IPS DF 19.7 (cell line): ENCODE results near the gene CALD1.

Experiments used
- DNase-seq: peaks from one replicate; pipeline ENCODE4 v3.0.0-alpha.2; 2013; ENCODE audit warnings: low read depth, low spot score

CALD1 gene

GRCh38 chr7:134761266-134761665, 18.2 kb upstream of the CALD1 start:
- DNase-seq: no peak

DNA sequence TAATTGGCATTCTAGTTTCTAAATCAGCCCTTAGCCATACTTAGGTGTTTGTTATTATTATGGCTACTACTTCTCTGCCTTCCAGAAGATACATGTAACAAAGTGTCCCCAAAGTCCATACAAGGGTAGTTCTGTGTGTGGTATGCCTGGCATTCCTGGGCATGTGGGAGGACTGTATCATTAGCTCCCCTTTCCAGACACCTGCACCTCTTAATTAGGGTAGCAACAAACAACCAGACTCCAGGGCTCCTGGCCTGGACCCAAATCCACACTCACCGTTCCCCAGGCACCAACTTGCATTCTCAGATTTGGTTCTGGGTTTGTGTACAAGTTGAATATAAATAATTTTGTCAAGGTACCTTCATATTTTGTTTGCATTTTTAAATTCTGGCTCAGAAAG, 15.5 kb upstream of the CALD1 start:
- no peak for DNase-seq

GRCh38 chr7:134764365-134764764, 15.1 kb upstream of the CALD1 start:
- no peak for DNase-seq

DNA sequence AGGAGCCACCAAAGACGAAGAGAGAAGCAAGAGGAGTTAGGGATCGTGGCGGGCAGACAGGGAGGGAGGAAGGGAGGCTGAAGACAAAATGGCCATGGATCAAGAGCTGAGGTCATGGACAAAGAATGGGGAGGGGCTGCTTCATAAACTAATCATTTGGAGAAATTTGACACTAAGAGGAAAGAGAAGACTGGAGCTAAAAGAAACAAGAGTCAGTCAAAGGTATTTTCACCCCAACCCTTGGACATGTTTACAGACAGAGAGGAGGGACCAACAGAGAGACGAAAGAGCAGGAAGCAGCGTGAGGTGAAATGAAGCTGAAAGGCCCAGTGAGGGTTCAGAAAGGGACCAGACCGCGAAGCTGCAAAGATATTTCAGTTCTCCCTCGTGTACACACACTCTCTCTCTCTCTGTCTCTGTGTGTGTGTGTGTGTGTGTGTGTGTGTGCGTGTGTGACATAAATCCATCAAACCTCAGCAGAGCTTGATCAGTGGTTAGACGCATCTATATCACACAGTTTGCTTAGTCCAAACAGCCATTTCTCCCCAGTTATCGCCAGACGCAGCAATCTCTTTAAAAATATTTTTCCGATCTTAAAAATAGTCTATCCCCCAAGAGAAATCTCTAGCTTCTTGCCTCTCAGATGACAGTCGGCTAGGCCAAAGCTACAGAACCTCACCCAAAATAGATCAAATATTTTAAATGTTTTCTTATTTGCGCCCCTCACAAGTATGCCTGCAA, 12.5 kb upstream of the CALD1 start:
- no peak for DNase-seq

- no peak for DNase-seq
These were observed 11.8 kb upstream of the CALD1 start for GRCh38 chr7:134767520-134768168.

DNA sequence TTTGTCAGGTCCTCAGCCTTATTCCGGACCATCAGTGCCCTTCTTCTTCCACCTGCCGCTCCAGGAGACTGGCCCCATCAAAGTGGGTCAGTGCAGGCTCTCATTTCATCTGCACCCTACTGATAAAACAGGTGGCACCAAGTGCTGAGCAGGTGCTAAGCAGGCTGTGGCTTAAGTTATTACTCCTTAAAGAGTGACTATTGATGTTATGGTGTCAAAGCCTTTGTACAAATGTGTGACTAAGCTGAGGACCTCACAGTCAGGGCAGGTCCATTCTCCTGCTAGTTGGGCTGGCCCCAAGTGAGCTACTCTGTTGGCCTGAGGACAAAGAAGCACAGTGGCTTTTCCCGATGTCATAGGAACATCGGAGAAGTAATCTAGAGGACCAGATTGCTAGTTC, 11.2 kb upstream of the CALD1 start:
- no peak for DNase-seq

DNA sequence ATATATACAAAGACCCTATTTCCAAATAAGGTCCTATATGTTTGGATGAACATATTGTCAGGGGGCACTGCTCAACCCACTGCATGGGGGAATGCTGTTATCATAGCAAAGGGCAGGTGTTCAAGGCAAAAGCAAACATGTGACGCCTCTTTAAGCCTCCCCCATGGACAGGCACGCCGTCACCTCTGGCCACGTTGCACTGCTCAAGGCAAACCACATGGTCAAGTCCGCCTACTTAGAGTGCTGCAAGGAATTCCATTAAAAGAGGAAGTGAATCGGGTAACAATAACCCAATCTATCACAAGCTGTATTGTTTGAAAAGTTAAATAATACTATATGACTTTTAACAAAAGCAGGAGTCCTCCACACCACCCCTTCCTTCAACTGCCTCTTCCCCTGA, 8.8 kb upstream of the CALD1 start:
- DNase-seq: no peak

DNA sequence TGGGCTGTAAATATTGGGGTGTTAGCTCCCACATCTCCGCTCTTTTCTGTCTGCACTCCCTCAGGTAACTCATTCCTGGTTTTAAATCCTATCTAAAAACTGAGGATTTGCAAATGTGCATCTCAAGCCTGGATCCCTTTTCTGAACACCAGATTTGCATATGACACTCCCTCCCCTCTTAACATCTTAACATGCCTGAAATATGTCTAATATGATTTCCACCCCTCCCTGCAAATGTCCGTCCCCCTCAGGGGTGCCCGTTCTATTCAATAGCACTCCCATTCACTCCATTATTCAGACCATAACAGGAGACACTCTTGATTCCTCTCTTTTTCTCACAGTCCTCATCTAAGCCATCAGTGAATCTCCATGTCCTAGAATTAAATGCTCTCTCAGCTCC, 8.3 kb upstream of the CALD1 start:
- no peak for DNase-seq

DNA sequence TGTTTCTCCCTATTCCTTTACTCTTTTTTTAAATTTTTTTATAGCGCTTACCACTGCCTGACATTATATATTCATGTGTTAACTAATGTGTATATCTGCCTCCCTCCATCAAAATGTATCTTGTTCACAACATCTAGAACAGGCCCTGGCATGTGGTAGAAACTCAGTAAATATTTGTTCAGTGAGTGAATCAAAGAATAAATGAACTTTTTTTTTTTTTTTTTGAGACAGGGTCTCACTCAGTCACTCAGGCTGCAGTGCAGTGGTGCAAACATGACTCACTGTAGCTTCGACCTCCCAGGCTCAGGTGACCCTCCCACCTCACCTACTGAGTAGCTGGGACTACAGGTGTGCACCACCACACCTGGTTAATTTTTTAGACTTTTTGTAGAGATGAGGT, 7.5 kb upstream of the CALD1 start:
- DNase-seq: no peak

GRCh38 chr7:134772401-134772800, 7.0 kb upstream of the CALD1 start:
- DNase-seq: no peak

- no peak for DNase-seq
These were observed 6.3 kb upstream of the CALD1 start for GRCh38 chr7:134773164-134773563.

DNA sequence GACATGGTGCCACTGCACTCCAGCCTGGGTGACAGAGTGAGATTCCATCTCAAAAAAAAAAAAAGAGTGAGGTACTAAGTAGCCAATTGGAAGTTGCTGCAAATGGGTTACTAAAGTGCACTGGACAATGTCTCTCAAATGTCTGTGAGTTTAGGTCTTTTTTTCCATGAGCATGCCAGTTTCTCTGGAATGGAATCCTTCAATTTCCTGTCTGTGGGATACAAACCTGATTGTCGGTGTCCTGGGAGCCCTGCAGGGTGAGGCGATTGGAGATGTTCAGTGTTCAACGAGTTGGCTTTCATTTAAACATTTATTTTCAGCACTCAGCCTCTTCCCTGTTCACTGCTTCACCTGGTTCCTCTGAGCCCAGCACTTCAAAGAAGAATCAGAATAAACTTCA, 5.3 kb upstream of the CALD1 start:
- no peak for DNase-seq

DNA sequence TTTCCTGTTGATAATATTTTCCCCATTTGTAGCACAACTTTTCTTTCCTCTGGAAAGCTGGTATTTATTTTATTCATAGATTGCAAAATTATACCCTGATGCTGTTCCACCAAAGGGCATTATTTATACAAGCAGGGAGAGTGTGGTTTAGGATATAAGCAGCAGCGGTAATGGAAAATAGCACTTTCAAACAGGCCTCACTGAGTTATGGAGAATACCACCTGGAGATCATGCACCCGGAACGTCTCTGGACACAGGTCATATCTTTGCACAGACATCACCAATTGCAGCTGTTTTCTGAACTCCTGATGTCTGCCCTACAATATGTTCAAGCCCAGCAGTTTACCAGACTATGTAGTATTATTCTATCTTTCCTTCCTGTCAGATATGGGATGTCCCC, 2.0 kb upstream of the CALD1 start:
- DNase-seq: no peak

- DNase-seq: no peak
These were observed 1.4 kb upstream of the CALD1 start for GRCh38 chr7:134777908-134778580.

DNA sequence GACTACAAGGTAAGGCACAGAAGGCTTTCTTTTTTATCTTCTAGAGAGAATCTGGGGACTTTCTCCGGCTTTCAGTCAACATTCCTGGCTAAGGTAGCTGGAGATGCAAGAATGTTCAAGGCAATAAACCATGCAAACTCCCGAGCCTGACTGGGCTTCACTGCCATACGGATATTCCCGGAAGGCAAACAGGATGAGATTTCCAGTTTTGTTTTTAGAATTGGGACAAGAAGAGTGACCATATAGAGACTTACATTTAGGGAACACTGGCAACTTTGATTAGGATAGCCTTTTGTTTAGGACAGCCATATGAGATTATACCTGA, 269 bp downstream of the CALD1 start:
- DNase-seq: no peak

DNA sequence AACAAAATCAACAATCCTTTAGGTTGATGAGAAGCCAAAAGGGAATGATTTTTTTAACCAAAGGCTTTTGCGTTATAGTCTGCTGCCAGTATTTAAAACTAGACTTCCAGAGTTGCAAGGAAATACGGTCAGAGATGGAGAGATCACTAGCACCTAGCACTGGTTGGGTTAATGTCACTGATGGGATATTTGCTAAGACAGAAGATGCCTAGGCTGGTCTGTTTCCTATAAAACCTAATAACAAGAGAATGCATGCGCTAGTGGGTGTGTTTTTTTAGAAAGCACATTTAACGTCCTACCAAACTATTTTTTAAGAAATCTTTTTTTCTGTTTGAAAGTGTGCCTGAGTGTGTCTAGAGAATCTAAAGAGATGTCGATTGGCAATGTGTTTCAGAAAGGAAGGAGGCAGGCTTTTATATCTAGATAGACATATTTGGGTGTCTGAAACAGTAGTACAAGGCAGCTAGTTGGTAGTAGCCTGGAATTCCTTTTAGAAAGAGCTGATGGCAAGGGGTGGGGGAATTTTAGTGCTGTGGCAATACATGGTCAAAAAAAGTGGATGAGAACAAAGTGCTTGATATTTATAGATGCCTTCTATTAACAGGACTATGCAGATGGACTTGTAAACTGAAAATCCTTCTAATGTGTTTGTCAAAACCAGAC, 863 bp downstream of the CALD1 start:
- no peak for DNase-seq

DNA sequence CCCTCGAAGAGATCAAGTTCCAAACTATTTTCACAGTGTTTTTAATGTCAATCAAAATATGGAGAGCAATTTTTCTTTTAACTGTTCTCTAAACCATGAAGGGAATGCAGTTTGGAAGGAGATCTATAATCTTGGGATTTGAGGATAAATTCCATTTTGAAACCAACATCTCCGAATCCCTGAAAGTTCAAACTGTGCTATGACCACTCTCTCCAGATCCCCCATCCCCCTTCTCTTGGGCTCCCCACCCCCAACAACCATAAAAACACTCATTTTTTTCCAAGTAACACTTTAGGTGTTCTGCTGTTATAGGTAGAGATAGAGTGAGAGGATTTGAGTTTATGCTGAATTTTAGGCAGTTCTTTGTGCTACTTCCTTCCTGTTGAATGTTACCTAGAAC, 1.7 kb downstream of the CALD1 start:
- no peak for DNase-seq

GRCh38 chr7:134782121-134782623, 2.7 kb downstream of the CALD1 start:
- no peak for DNase-seq

DNA sequence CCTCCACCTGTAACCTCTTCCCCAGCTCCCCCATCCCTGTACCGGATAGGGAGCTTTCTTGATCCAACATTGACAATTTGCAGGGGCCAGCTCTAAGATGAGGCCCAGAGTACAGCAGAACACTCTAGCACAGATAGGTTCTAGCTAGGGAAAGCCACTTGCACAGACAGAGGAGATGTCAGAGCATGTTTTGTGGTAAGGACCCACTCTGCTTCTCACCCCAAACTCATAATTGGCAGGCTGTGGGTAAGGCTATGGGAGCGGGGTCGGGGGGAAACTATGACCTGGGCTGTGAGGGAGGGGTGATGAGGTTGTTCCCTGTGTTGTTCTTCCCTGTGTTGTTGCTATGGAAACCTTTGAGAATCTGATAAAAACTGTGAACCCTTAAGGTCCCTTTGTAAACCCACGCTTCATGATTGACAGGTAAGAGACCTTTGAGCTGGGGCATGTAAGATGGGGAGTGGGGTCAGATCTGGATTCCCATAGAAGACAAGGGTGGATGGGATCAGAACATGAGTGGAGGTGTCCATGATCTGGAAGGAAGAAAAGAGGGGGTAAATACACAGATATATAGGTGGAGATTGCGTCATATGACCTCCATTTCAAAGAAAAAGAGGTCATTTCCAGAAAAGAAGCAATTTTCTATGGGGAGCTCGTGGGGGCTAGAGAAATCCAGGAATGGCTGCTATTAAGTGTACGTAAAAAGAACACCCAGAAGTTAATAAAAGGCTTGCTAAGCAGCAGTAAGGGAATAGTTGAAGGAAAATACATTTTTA, 4.0 kb downstream of the CALD1 start:
- DNase-seq: no peak

- no peak for DNase-seq
These were observed 5.0 kb downstream of the CALD1 start for GRCh38 chr7:134784251-134785049.

DNA sequence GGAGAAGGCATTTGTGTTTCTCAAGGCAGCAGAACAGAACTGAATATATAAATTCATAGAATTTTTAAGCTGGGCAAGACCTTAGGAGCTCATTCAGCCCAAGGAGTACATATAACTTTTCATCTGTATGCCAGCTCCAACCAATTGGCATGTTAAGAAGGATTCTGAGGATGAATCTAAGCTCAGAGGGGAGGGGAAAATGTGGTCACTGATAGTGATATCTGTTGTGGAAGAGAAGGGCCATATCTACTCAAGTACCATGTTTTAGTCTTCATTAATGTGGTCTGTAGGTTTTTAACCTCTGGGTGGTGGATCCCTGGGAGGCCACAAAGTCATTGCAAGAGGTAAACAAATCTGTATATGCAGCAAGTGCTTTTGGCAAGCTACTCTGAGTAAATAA, 6.4 kb downstream of the CALD1 start:
- DNase-seq: no peak
